Esophagus squamous epithelium (tissue), 4 donors: Measurements from ENCODE around the gene MLPH.

Source experiments
- POLR2A ChIP-seq, 4 donors: fragments of 450-650 bp; IDR thresholded peaks; one replicate each; pipeline ENCODE4 v1.6.1; 2017; ENCODE audit warnings: antibody characterized with exemption in 4 of 4, mild to moderate bottlenecking in 4 of 4, moderate library complexity in 3 of 4
- TF ChIP-seq, protein P1 (sequence below), 6 experiments: fragments of 450-650 bp in 4 of 6; fragments of 200-600 bp in 2 of 6; sonication (generic) in 2 of 6; IDR thresholded peaks; one replicate each; pipeline ENCODE4 v1.5.1; 2016 to 2019; ENCODE audit warnings: antibody characterized with exemption in 6 of 6, mild to moderate bottlenecking in 4 of 6, moderate library complexity in 4 of 6

GRCh38 chr2:237459226-237459625 lies 27.8 kb upstream of the MLPH start:
- no peak for TF ChIP-seq POLR2A (IDR thresholded peaks at IDR 0.05)
- TF ChIP-seq, protein P1, sequence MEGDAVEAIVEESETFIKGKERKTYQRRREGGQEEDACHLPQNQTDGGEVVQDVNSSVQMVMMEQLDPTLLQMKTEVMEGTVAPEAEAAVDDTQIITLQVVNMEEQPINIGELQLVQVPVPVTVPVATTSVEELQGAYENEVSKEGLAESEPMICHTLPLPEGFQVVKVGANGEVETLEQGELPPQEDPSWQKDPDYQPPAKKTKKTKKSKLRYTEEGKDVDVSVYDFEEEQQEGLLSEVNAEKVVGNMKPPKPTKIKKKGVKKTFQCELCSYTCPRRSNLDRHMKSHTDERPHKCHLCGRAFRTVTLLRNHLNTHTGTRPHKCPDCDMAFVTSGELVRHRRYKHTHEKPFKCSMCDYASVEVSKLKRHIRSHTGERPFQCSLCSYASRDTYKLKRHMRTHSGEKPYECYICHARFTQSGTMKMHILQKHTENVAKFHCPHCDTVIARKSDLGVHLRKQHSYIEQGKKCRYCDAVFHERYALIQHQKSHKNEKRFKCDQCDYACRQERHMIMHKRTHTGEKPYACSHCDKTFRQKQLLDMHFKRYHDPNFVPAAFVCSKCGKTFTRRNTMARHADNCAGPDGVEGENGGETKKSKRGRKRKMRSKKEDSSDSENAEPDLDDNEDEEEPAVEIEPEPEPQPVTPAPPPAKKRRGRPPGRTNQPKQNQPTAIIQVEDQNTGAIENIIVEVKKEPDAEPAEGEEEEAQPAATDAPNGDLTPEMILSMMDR (IDR thresholded peaks at IDR 0.05): no peak
